Fibroblast of lung (primary cell): ENCODE data around the gene DNTT. TPM values are rescaled to one million over a fixed set of nuclear protein-coding genes. Genes with fewer than 3 reads are reported as not detected.

Source experiments
- DNase-seq, 2 donors: peaks; one replicate each; pipeline versions ENCODE4 v3.0.0 to v3.0.0-alpha.2; 2010; ENCODE audit warnings: low read depth in 2 of 2
- H2AFZ ChIP-seq: 2 replicates; pipeline ENCODE4 v1.5.1; 2012; ENCODE audit warnings: low read length, control low read depth, inconsistent platforms
- H3K27ac ChIP-seq: 2 replicates; pipeline ENCODE4 v1.5.1; 2011; ENCODE audit warnings: low read length, control low read depth; ENCODE audit not compliant: insufficient read depth
- H3K27me3 ChIP-seq: 2 replicates; pipeline ENCODE4 v1.5.1; 2011; ENCODE audit warnings: mild to moderate bottlenecking, low read length; ENCODE audit not compliant: control insufficient read depth, insufficient read depth
- H3K36me3 ChIP-seq: 2 replicates; pipeline ENCODE4 v1.5.1; 2011; ENCODE audit warnings: low read length; ENCODE audit not compliant: control insufficient read depth, insufficient read depth
- H3K4me1 ChIP-seq: 2 replicates; pipeline ENCODE4 v1.5.1; 2011; ENCODE audit warnings: low read length; ENCODE audit not compliant: control insufficient read depth, insufficient read depth; ENCODE audit errors: extremely low read depth
- H3K4me2 ChIP-seq: 2 replicates; pipeline ENCODE4 v1.5.1; 2011; ENCODE audit warnings: low read length, control low read depth; ENCODE audit not compliant: insufficient read depth; ENCODE audit errors: extremely low read depth
- H3K4me3 ChIP-seq, 4 experiments: fragments of 200-600 bp in 1 of 4; sonication (generic) in 1 of 4; replicated peaks in 1 of 4; 2 replicates each; pipeline ENCODE4 v1.5.1; 2011 to 2016; ENCODE audit warnings: low read length in 4 of 4, low read depth in 3 of 4, mild to moderate bottlenecking in 3 of 4, control low read depth in 2 of 4, inconsistent platforms in 1 of 4, mixed read lengths in 1 of 4; ENCODE audit not compliant: insufficient read depth in 1 of 4; ENCODE audit errors: control extremely low read depth in 1 of 4
- H3K79me2 ChIP-seq: 2 replicates; pipeline ENCODE4 v1.5.1; 2012; ENCODE audit warnings: mild to moderate bottlenecking, low read length, inconsistent platforms; ENCODE audit not compliant: control insufficient read depth, insufficient read depth
- H3K9ac ChIP-seq: 2 replicates; pipeline ENCODE4 v1.5.1; 2011; ENCODE audit warnings: mild to moderate bottlenecking, low read length, control low read depth; ENCODE audit not compliant: insufficient read depth
- H3K9me3 ChIP-seq: 2 replicates; pipeline ENCODE4 v1.5.1; 2012; ENCODE audit warnings: low read depth, low read length; ENCODE audit not compliant: control insufficient read depth, insufficient read depth
- H4K20me1 ChIP-seq: 2 replicates; pipeline ENCODE4 v1.5.1; 2011; ENCODE audit warnings: low read length; ENCODE audit not compliant: control insufficient read depth, insufficient read depth; ENCODE audit errors: extremely low read depth
- EZH2 ChIP-seq: IDR thresholded peaks from 2 replicates; pipeline ENCODE4 v1.5.1; 2012; ENCODE audit warnings: low read length, control low read depth, mild to moderate bottlenecking; ENCODE audit errors: missing control alignments
- polyA plus RNA-seq, 2 donors: library from polyadenylated mRNA; depleted of rRNA in 1 of 2; stranded (reverse) in 1 of 2; unstranded in 1 of 2; fragments of >200 nt; gene quantifications; 2 replicates each; pipeline ENCODE4 v1.2.1, GENCODE V29; 2011 to 2012; ENCODE audit warnings: missing spikeins in 1 of 2
- total RNA-seq: library from RNA; depleted of rRNA; stranded (reverse); fragments of >200 nt; gene quantifications from 2 replicates; pipeline ENCODE4 v1.2.1, GENCODE V29; 2014
- TF ChIP-seq, protein P1 (sequence below), 2 donors: IDR thresholded peaks in 1 of 2; conservative IDR thresholded peaks in 1 of 2; 1 replicate in 1 of 2; 2 replicates in 1 of 2; pipeline ENCODE4 v1.5.1; 2011 to 2012; ENCODE audit warnings: low read length in 2 of 2, control low read depth in 1 of 2, inconsistent platforms in 1 of 2, low read depth in 1 of 2, mild to moderate bottlenecking in 1 of 2

DNTT gene
- total and polyA plus RNA-seq, 2 donors (not counting 1 experiment from before 2014, with no cell fraction given) = not detected

DNA sequence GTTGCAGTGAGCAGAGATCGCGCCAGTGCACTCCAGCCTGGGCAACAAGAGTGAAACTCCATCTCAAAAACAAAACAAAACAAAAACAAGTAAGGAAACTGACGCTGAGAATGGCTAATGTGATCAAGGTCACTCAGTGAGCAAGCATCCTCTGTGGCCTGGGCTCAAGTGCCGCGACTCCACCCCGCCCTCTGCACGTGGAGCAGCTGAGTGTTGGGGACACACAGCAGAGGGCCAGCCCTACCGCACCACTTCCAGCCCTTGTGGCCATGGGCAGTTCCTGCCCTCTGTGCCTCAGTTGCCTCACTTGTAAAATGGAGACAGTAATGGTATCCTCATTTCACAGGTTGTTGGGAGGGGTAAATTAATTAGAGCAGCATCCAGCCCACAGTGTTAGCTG, 75.5 kb downstream of the DNTT start:
- no peak overlapping the region for H3K27ac ChIP-seq
- TF ChIP-seq, protein P1, sequence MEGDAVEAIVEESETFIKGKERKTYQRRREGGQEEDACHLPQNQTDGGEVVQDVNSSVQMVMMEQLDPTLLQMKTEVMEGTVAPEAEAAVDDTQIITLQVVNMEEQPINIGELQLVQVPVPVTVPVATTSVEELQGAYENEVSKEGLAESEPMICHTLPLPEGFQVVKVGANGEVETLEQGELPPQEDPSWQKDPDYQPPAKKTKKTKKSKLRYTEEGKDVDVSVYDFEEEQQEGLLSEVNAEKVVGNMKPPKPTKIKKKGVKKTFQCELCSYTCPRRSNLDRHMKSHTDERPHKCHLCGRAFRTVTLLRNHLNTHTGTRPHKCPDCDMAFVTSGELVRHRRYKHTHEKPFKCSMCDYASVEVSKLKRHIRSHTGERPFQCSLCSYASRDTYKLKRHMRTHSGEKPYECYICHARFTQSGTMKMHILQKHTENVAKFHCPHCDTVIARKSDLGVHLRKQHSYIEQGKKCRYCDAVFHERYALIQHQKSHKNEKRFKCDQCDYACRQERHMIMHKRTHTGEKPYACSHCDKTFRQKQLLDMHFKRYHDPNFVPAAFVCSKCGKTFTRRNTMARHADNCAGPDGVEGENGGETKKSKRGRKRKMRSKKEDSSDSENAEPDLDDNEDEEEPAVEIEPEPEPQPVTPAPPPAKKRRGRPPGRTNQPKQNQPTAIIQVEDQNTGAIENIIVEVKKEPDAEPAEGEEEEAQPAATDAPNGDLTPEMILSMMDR (conservative IDR thresholded peaks at IDR 0.05 in 1 of 2, IDR thresholded peaks at IDR 0.05 in 1 of 2; ENCODE audit: low read depth in 1 of 2, low read length in 2 of 2) = no peak
- no peak for TF ChIP-seq EZH2
- no peaks in the 10 kb centered on the region for H3K36me3 ChIP-seq
- no peak overlapping the region for H3K9ac ChIP-seq
- H3K27me3 ChIP-seq = no peaks in the 10 kb centered on the region
- H3K9me3 ChIP-seq = no peaks in the 10 kb centered on the region
- no peak overlapping the region for H3K4me2 ChIP-seq
- no peaks in the 10 kb centered on the region for H4K20me1 ChIP-seq
- no peaks in the 10 kb centered on the region for H3K79me2 ChIP-seq
- no peak overlapping the region for H3K4me3 ChIP-seq
- H3K4me1 ChIP-seq = no peaks in the 10 kb centered on the region
- H2AFZ ChIP-seq = no peak overlapping the region
- DNase-seq = no peak

DNA sequence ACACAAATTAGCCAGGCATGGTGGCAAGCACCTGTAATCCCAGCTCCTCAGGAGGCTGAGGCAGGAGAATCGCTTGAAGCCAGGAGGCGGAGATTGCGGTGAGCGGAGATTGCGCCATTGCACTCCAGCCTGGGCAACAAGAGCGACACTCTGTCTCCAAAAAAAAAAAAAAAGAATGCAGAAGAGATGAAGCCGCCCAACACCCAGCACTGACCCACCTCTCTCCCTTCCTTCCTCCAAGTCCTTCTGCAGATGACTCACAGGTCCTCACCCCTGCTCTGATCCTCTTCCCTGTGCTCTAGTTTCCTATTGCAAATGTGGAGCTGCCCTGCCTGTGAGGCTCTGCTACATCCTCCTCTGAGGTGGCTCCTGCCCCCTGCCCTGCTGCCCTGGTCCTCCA, 76.6 kb downstream of the DNTT start:
- no peaks in the 10 kb centered on the region for H3K9me3 ChIP-seq
- no peaks in the 10 kb centered on the region for H3K36me3 ChIP-seq
- no peak overlapping the region for H3K27ac ChIP-seq
- H4K20me1 ChIP-seq = no peaks in the 10 kb centered on the region
- H3K4me3 ChIP-seq = no peak overlapping the region
- TF ChIP-seq, protein P1 (conservative IDR thresholded peaks at IDR 0.05 in 1 of 2, IDR thresholded peaks at IDR 0.05 in 1 of 2; ENCODE audit: low read depth in 1 of 2, low read length in 2 of 2) = no peak
- TF ChIP-seq EZH2 = no peak
- H3K4me1 ChIP-seq = no peaks in the 10 kb centered on the region
- H3K79me2 ChIP-seq = no peaks in the 10 kb centered on the region
- peak in 1 of 2 donors; percentile 11 for DNase-seq
- H3K4me2 ChIP-seq = no peak overlapping the region
- H3K9ac ChIP-seq = no peak overlapping the region
- H2AFZ ChIP-seq = no peak overlapping the region
- H3K27me3 ChIP-seq = no peaks in the 10 kb centered on the region

DNA sequence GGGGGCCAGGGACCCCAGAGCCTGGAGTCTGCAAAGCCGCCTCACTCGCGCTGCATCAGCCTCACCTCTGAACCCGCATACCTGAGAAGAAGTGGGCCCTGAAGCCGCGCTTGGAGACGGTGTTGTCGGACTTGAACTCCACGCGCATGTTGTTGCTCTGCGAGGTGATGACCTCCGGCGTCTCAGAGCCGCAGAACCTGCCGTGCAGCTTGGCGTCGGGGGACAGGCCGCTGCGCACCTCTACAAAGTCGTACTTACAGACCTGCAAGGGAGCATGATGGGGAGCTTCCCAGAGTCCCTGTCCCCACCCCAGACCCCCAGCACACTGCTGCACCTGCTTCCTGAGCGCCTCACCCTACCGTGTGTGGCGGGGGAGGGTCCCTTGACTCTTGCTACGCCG, 80.3 kb downstream of the DNTT start:
- Histone ChIP-seq H3K4me2 (no peak overlapping the region), H3K36me3 (no peaks in the 10 kb centered on the region), H3K27ac (no peak overlapping the region), H3K9ac (no peak overlapping the region), H2AFZ (no peak overlapping the region), H3K9me3 (no peaks in the 10 kb centered on the region), H3K27me3 (no peaks in the 10 kb centered on the region), H3K4me3 (no peak overlapping the region), H4K20me1 (no peaks in the 10 kb centered on the region), H3K4me1 (no peaks in the 10 kb centered on the region), H3K79me2 (no peaks in the 10 kb centered on the region)
- TF ChIP-seq, protein P1 (conservative IDR thresholded peaks at IDR 0.05 in 1 of 2, IDR thresholded peaks at IDR 0.05 in 1 of 2; ENCODE audit: low read depth in 1 of 2, low read length in 2 of 2) = no peak
- no peak for TF ChIP-seq EZH2
- DNase-seq = no peak
